Gastrocnemius medialis (tissue), 4 donors: ENCODE measurements around the gene PIBF1.

Experiments
- CTCF ChIP-seq, 5 experiments: fragments of 450-650 bp in 3 of 5; fragments of 200-600 bp in 2 of 5; sonication (generic) in 2 of 5; IDR thresholded peaks in 4 of 5; conservative IDR thresholded peaks in 1 of 5; 1 replicate in 4 of 5; 2 replicates in 1 of 5; pipeline ENCODE4 v1.5.1; 2016 to 2019; ENCODE audit warnings: antibody characterized with exemption in 5 of 5, mild to moderate bottlenecking in 3 of 5, moderate library complexity in 3 of 5
- POLR2A ChIP-seq, 2 donors: fragments of 450-650 bp; IDR thresholded peaks; one replicate each; pipeline ENCODE4 v1.6.1; 2017; ENCODE audit warnings: antibody characterized with exemption in 2 of 2, mild to moderate bottlenecking in 2 of 2, moderate library complexity in 2 of 2

- no peak for TF ChIP-seq CTCF (IDR thresholded peaks at IDR 0.05 in 4 of 5, conservative IDR thresholded peaks at IDR 0.05 in 1 of 5)
- no peak for TF ChIP-seq POLR2A (IDR thresholded peaks at IDR 0.05)
Measured at GRCh38 chr13:72745260-72745659, 36.7 kb upstream of the PIBF1 start.
